Endothelial cell (in vitro differentiated cells): ENCODE results near the gene RAPGEF1. TPM values are rescaled to one million over a fixed set of nuclear protein-coding genes. Genes with fewer than 3 reads are reported as not detected.

Experiments used
- DNase-seq: peaks from one replicate; pipeline ENCODE4 v3.0.0; 2021; ENCODE audit warnings: low spot score
- H3K27ac Mint-ChIP-seq: one replicate; pipeline ENCODE4 v1.8.0; 2021; ENCODE audit warnings: mixed read lengths, inconsistent platforms; ENCODE audit not compliant: unreplicated experiment
- H3K27me3 Mint-ChIP-seq: one replicate; pipeline ENCODE4 v1.8.0; 2021; ENCODE audit warnings: mild to moderate bottlenecking, moderate library complexity, mixed read lengths, inconsistent platforms; ENCODE audit not compliant: unreplicated experiment
- H3K36me3 Mint-ChIP-seq: one replicate; pipeline ENCODE4 v1.8.0; 2021; ENCODE audit warnings: mild to moderate bottlenecking, low read depth, mixed read lengths, inconsistent platforms; ENCODE audit not compliant: unreplicated experiment
- H3K4me1 Mint-ChIP-seq: one replicate; pipeline ENCODE4 v1.8.0; 2021; ENCODE audit warnings: mild to moderate bottlenecking, mixed read lengths, inconsistent platforms; ENCODE audit not compliant: unreplicated experiment
- H3K4me3 Mint-ChIP-seq: one replicate; pipeline ENCODE4 v1.8.0; 2021; ENCODE audit warnings: mild to moderate bottlenecking, mixed read lengths, inconsistent platforms; ENCODE audit not compliant: unreplicated experiment
- H3K9me3 Mint-ChIP-seq: one replicate; pipeline ENCODE4 v1.8.0; 2021; ENCODE audit warnings: mixed read lengths, inconsistent platforms; ENCODE audit not compliant: unreplicated experiment
- total RNA-seq: library from RNA; stranded (reverse); fragmentation: NEBNext Ultra II Directional; extraction: Animal tissue kit (Norgen Biotek cat#: 25700); gene quantifications from one replicate; pipeline ENCODE4 v1.2.1, GENCODE V29; 2021; ENCODE audit not compliant: unreplicated experiment
- TF ChIP-seq, protein P1 (sequence below): fragments of 200-600 bp; sonication (generic); IDR thresholded peaks from one replicate; pipeline ENCODE4 v1.5.0; 2021; ENCODE audit warnings: antibody characterized with exemption; ENCODE audit not compliant: unreplicated experiment

Gene RAPGEF1
- total RNA-seq, 1 donor from 2014 or later = 226 TPM

DNA sequence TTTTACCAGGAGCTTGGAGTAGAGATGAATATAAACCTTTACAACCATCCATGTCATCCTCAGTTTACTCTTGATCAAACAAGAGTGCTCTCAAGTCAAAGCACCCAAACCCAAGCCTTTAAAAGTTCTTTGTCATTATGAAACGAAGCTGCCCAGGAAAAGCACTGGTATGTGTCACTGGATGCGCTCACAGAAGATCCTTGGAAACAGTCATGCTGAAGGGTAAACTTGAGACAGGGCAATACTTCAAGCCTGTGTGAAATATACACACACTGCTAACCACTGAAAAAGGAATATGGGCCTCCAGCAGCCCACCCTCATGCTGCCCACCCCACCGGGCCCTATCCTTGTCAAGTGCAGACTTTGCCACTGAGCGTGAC is 110.1 kb downstream of the RAPGEF1 start:
- H3K27ac Mint-ChIP-seq = no peak overlapping the region

DNA sequence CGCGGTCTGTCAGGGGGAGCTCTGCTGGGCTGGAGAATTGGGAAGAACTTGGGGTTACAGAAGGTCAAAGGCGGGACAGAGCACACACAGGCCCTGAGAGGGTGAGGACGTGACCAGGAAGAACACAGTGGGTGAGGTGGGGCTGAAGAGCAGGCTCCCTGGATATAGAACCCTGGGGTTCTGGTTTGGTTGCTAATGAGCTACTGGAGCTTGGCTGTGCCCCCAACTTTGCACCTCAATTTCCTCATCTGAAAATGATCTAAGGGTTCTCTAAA is 110.7 kb downstream of the RAPGEF1 start:
- peaks cover 54% of the 10 kb centered on the region for H3K36me3 Mint-ChIP-seq
- TF ChIP-seq, protein P1, sequence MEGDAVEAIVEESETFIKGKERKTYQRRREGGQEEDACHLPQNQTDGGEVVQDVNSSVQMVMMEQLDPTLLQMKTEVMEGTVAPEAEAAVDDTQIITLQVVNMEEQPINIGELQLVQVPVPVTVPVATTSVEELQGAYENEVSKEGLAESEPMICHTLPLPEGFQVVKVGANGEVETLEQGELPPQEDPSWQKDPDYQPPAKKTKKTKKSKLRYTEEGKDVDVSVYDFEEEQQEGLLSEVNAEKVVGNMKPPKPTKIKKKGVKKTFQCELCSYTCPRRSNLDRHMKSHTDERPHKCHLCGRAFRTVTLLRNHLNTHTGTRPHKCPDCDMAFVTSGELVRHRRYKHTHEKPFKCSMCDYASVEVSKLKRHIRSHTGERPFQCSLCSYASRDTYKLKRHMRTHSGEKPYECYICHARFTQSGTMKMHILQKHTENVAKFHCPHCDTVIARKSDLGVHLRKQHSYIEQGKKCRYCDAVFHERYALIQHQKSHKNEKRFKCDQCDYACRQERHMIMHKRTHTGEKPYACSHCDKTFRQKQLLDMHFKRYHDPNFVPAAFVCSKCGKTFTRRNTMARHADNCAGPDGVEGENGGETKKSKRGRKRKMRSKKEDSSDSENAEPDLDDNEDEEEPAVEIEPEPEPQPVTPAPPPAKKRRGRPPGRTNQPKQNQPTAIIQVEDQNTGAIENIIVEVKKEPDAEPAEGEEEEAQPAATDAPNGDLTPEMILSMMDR = no peak

More for the DNA sequence above, 110.1 kb downstream of the RAPGEF1 start:
- Mint-ChIP-seq H3K36me3 (peaks cover 49% of the 10 kb centered on the region), H3K4me3 (no peak overlapping the region), H3K27me3 (peaks cover 4% of the 10 kb centered on the region), H3K9me3 (no peaks in the 10 kb centered on the region), H3K4me1 (peaks cover 29% of the 10 kb centered on the region)
- DNase-seq = no peak
- TF ChIP-seq, protein P1 = no peak

DNA sequence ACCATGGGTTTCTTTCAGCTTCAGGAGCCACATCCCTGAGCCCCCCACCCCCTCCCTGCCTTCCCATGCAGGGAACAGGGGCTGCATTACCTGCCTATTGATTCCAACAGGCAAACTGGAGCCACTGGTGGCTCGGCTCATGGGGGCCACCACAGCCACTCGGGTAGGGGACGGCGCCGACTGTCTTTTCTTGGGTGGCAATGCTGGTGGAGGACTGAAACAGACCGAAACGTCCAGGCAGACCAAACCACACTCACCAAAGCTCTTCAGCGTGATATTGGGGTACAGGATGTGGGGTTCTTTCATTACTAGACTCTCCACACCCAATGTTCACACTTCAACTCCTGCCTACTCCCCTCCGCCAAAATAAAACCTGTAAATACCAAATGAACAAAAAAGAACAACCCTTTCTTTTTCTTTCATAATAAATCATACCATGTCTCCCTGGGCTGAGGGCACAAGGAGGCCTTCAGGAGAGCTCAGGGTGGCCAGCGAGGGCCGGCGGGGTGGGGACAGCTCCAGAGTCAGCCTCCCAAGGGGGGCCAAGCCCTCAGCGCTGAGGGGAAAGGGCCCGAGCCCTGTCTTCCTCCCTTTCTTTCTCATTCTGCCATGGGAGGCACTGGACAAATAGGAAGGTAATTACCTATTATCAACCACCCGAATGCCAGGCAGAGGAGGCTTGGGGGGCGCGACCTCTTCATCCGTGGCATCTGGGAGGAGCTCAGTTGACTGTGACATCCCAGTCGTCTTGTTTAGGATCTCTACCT is 111.2 kb downstream of the RAPGEF1 start:
- Mint-ChIP-seq H3K27ac (peak overlapping the region; percentile 36), H3K4me1 (peaks cover 26% of the 10 kb centered on the region), H3K4me3 (no peak overlapping the region), H3K27me3 (peaks cover 5% of the 10 kb centered on the region), H3K36me3 (peaks cover 56% of the 10 kb centered on the region), H3K9me3 (no peaks in the 10 kb centered on the region)
- TF ChIP-seq, protein P1 = no peak
- DNase-seq = no peak

More for the DNA sequence above, 110.7 kb downstream of the RAPGEF1 start:
- H3K27ac Mint-ChIP-seq = peak overlapping the region; percentile 36
- peaks cover 4% of the 10 kb centered on the region for H3K27me3 Mint-ChIP-seq
- DNase-seq = no peak
- H3K9me3 Mint-ChIP-seq = no peaks in the 10 kb centered on the region
- no peak overlapping the region for H3K4me3 Mint-ChIP-seq
- peaks cover 26% of the 10 kb centered on the region for H3K4me1 Mint-ChIP-seq

DNA sequence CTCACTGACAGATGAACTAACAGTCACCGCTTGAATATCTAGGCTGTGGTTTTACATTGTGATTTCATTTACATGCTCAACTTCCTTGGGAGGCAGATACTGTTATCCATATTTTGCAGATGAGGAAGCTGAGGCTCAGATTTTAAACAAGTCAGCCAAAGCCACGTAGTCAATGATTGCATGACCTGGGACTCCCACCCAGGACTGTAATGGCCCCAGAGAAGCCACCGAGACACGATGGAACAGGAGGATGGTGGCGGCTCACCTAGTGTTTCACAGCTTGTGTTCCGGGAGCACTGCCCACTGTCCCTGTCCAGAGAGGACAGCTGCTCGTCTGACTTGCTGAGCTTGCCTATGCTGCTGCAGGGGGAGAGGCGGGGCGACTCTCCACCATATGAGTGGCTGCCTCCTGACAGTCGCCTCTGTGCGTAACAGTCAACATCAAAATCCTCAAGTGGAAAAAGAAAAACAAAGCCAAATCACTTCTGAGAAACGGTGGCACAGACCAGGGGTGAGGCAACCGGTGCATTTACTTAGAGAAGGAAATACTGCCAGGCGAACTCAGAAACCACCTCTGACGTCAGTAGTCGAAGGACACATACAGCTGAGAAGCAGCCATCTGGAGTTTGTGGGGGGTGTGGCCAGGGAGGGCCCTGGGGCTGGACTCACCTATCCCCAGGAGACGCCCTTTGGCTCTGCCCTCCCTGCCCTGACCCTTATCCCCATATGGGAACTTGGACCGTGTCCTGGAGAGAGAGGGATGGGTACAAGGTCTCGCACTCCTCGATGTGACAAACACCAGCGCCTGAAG is 112.0 kb downstream of the RAPGEF1 start:
- H3K27ac Mint-ChIP-seq = peak overlapping the region; percentile 36
- no peaks in the 10 kb centered on the region for H3K9me3 Mint-ChIP-seq
- H3K4me1 Mint-ChIP-seq = peaks cover 26% of the 10 kb centered on the region
- peaks cover 8% of the 10 kb centered on the region for H3K27me3 Mint-ChIP-seq
- H3K4me3 Mint-ChIP-seq = no peak overlapping the region
- DNase-seq = no peak
- TF ChIP-seq, protein P1 = no peak
- peaks cover 54% of the 10 kb centered on the region for H3K36me3 Mint-ChIP-seq

DNA sequence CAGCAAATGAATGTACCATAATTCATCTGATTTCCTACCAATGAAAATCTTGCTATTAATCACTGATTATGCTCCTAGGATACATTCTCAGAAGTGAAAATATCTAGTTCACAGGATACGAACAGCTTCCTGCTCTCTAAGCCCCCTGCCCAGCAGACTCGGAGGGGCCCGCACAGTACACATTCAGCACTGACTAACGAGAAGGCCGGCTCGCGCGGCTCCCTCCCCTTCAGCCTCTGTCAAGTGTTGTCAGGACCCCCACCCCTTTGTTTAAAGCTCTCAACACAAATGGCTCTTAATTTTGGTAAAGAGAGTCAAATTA is 112.6 kb downstream of the RAPGEF1 start:
- no peak overlapping the region for H3K4me3 Mint-ChIP-seq
- peaks cover 55% of the 10 kb centered on the region for H3K36me3 Mint-ChIP-seq
- H3K27ac Mint-ChIP-seq = peak overlapping the region; percentile 8

More for the DNA sequence above, 112.6 kb downstream of the RAPGEF1 start:
- H3K27me3 Mint-ChIP-seq = peaks cover 7% of the 10 kb centered on the region
- no peaks in the 10 kb centered on the region for H3K9me3 Mint-ChIP-seq
- no peak for DNase-seq
- TF ChIP-seq, protein P1 = no peak
- H3K4me1 Mint-ChIP-seq = peaks cover 26% of the 10 kb centered on the region
